Kidney (tissue), 14 donors: Measurements from ENCODE around the gene POLRMT. TPM values are rescaled to one million over a fixed set of nuclear protein-coding genes. Genes with fewer than 3 reads are reported as not detected.
"Not testable (repeated sequence)": the region's sequence is repeated elsewhere in the genome, so short reads cannot be mapped to it uniquely, and the experiment has no call there.

Source experiments
- DNase-seq, 5 donors: peaks; one replicate each; pipeline ENCODE4 v3.0.0-alpha.2; 2013 to 2020
- FAIRE-seq: peaks from 2 replicates; lab custom pipeline; 2012; peaks lifted over from hg19 to GRCh38; lab: Jason Lieb, UNC
- H3K27ac ChIP-seq, 2 donors: one replicate each; pipeline ENCODE4 v1.7.0; 2013; ENCODE audit warnings: low read depth in 2 of 2, low read length in 2 of 2, inconsistent platforms in 1 of 2
- H3K27me3 ChIP-seq: one replicate; pipeline ENCODE4 v1.7.1; 2013; ENCODE audit warnings: low read length, inconsistent platforms; ENCODE audit not compliant: control insufficient read depth, insufficient read depth
- H3K36me3 ChIP-seq, 3 donors: one replicate each; pipeline versions ENCODE4 v1.7.0 to v1.7.1; 2013; ENCODE audit warnings: low read length in 3 of 3, control low read depth in 1 of 3, inconsistent platforms in 1 of 3; ENCODE audit not compliant: insufficient read depth in 3 of 3, control insufficient read depth in 2 of 3
- H3K4me1 ChIP-seq, 3 donors: one replicate each; pipeline versions ENCODE4 v1.7.0 to v1.7.1; 2013; ENCODE audit warnings: low read length in 3 of 3, inconsistent platforms in 1 of 3, low read depth in 1 of 3; ENCODE audit not compliant: control insufficient read depth in 2 of 3, insufficient read depth in 2 of 3
- H3K4me3 ChIP-seq, 3 donors: one replicate each; pipeline versions ENCODE4 v1.7.0 to v1.8.1; 2013; ENCODE audit warnings: low read length in 3 of 3, control low read depth in 1 of 3, inconsistent platforms in 1 of 3
- H3K9ac ChIP-seq, 3 donors: one replicate each; pipeline versions ENCODE4 v1.7.0 to v1.7.1; 2013; ENCODE audit warnings: low read length in 3 of 3, control low read depth in 1 of 3, inconsistent platforms in 1 of 3
- H3K9me3 ChIP-seq, 3 donors: one replicate each; pipeline versions ENCODE4 v1.7.0 to v1.7.1; 2013; ENCODE audit warnings: low read length in 3 of 3, control low read depth in 1 of 3, inconsistent platforms in 1 of 3; ENCODE audit not compliant: control insufficient read depth in 2 of 3, insufficient read depth in 1 of 3
- CTCF ChIP-seq: IDR thresholded peaks from 3 replicates; pipeline ENCODE4 v1.5.1; 2012; ENCODE audit warnings: mild to moderate bottlenecking, moderate library complexity, borderline replicate concordance; ENCODE audit not compliant: insufficient read depth; ENCODE audit errors: extremely low read depth
- intact Hi-C: fragments of 100-400 bp; cut with DNase I; formaldehyde crosslinking; loops from one replicate; pipeline ENCODE4 v1.11.1; 2022
- polyA plus RNA-seq: library from polyadenylated mRNA; stranded (reverse); fragments of 350-450 nt; fragmentation: Illumina TruSeq; extraction: RNeasy Lipid Tissue Mini Kit (QIAGEN cat#74804); gene quantifications from one replicate; pipeline ENCODE4 v1.2.3, GENCODE V29; 2014; ENCODE audit warnings: low read depth, low replicate concordance; ENCODE audit not compliant: insufficient read depth
- total RNA-seq: library from RNA; stranded (reverse); fragmentation: NEBNext Ultra II Directional; extraction: Animal tissue kit (Norgen Biotek cat#: 25700); gene quantifications from one replicate; pipeline ENCODE4 v1.2.1, GENCODE V29; 2021
- donor health status: control.
- donor health status: control.
- donor health status: control.
- donor health status: control.
- donor health status: control.
- donor health status: DM: yes; HTN: yes; CAD: no.
- donor health status: Normal renal cell carcinoma (clear cell type).

The POLRMT gene
- total and polyA plus RNA-seq, 2 donors from 2014 or later: 49.8 to 117 TPM

- no peak for TF ChIP-seq CTCF
- H3K36me3 ChIP-seq: peaks cover 0 to 5% (median 3%) of the 10 kb centered on the region in 3 donors
- no peak for DNase-seq
Observed at GRCh38 chr19:621819-622218, 11.5 kb downstream of the POLRMT start.

GRCh38 chr19:621191-621590 lies 12.1 kb downstream of the POLRMT start:
- H3K36me3 ChIP-seq, H3K4me3 ChIP-seq, H3K9ac ChIP-seq, FAIRE-seq, H3K9me3 ChIP-seq, H3K4me1 ChIP-seq, intact Hi-C loops, H3K27me3 ChIP-seq, H3K27ac ChIP-seq: not testable (repeated sequence)
- DNase-seq: peak in 1 of 5 donors; percentile 72

More at GRCh38 chr19:621819-622218, 11.5 kb downstream of the POLRMT start:
- H3K27me3 ChIP-seq: no peaks in the 10 kb centered on the region
- intact Hi-C loops: no loop called here
- H3K4me1 ChIP-seq: no peaks in the 10 kb centered on the region
- H3K4me3 ChIP-seq: no peak overlapping the region
- H3K9me3 ChIP-seq: no peaks in the 10 kb centered on the region
- H3K9ac ChIP-seq: no peak overlapping the region
- FAIRE-seq: no peak
- no peak overlapping the region for H3K27ac ChIP-seq

- Histone ChIP-seq H3K9me3 (no peaks in the 10 kb centered on the region), H3K4me1 (no peaks in the 10 kb centered on the region), H3K4me3 (no peak overlapping the region), H3K27ac (no peak overlapping the region), H3K27me3 (no peaks in the 10 kb centered on the region), H3K36me3 (peaks cover 0 to 5% (median 2%) of the 10 kb centered on the region in 3 donors), H3K9ac (no peak overlapping the region)
- FAIRE-seq (no peak), DNase-seq (peak in 1 of 5 donors; percentile 47)
- intact Hi-C loops: no loop called here
- TF ChIP-seq CTCF: no peak
Observed at GRCh38 chr19:620166-620862, 13.0 kb downstream of the POLRMT start.

- H3K9ac ChIP-seq: no peak overlapping the region
- H3K27me3 ChIP-seq: no peaks in the 10 kb centered on the region
- intact Hi-C loops: no loop called here
- peaks cover 0 to 5% (median 0%) of the 10 kb centered on the region in 3 donors for H3K36me3 ChIP-seq
- no peak overlapping the region for H3K4me3 ChIP-seq
- no peaks in the 10 kb centered on the region for H3K9me3 ChIP-seq
- FAIRE-seq (no peak), DNase-seq (no peak)
- no peak overlapping the region for H3K27ac ChIP-seq
- TF ChIP-seq CTCF: no peak
- no peaks in the 10 kb centered on the region for H3K4me1 ChIP-seq
Observed at GRCh38 chr19:619286-620002, 13.9 kb downstream of the POLRMT start.
